ENCODE measurements around the gene HES2.
A peak's percentile ranks its signal among the peaks of the same experiment; 100 is the strongest.
"Not testable (repeated sequence)": the region's sequence is repeated elsewhere in the genome, so short reads cannot be mapped to it uniquely, and the experiment has no call there.

HES2 gene

GRCh38 chr1:6384135-6384534 lies 35.6 kb downstream of the HES2 start:
- DNase-seq: no peak

GRCh38 chr1:6380037-6380436 lies 39.7 kb downstream of the HES2 start:
- no peak for DNase-seq

- no peak for DNase-seq
Observed at GRCh38 chr1:6378096-6378746, 41.5 kb downstream of the HES2 start.

- DNase-seq: no peak
Observed at GRCh38 chr1:6373961-6374720, 45.6 kb downstream of the HES2 start.

- DNase-seq: not testable (repeated sequence)
Observed at GRCh38 chr1:6372236-6372635, 47.5 kb downstream of the HES2 start.

- no peak for DNase-seq
Observed at GRCh38 chr1:6370006-6370405, 49.7 kb downstream of the HES2 start.

GRCh38 chr1:6367381-6368012 lies 52.2 kb downstream of the HES2 start:
- no peak for DNase-seq

GRCh38 chr1:6365047-6365446 lies 54.7 kb downstream of the HES2 start:
- peak; percentile 24 to 34 for DNase-seq

- peak; percentile 43 to 58 for DNase-seq
Observed at GRCh38 chr1:6363085-6363884, 56.4 kb downstream of the HES2 start.

All from activated CD4-positive, alpha-beta T cell treated with anti-CD3 and anti-CD28 coated beads, Interleukin-2, amount 50 U/mL, for 48 hours (primary cell).